GM23338 (cell line): ENCODE data around the gene ZNF516.

Experiments
- CREB1 ChIP-seq: fragments of 250-450 bp; sonication (Bioruptor Pico); IDR thresholded peaks from 2 replicates; pipeline ENCODE4 v1.5.0; 2020; ENCODE audit warnings: low read depth, mild to moderate bottlenecking, moderate library complexity
- CTCF ChIP-seq, 2 experiments: fragments of 200-600 bp in 1 of 2; sonication (generic) in 1 of 2; conservative IDR thresholded peaks; 2 replicates each; pipeline versions ENCODE4 v1.5.1 to v1.6.1; 2016 to 2017; ENCODE audit warnings: antibody characterized with exemption in 2 of 2, low read depth in 2 of 2, mild to moderate bottlenecking in 2 of 2, moderate library complexity in 1 of 2
- ETS1 ChIP-seq: IDR thresholded peaks from 2 replicates; pipeline ENCODE4 v1.6.1; 2016; ENCODE audit warnings: antibody characterized with exemption
- EZH2 ChIP-seq: fragments of 200-600 bp; sonication (generic); IDR thresholded peaks from one replicate; pipeline ENCODE4 v1.8.0; 2017; ENCODE audit warnings: antibody characterized with exemption, mild to moderate bottlenecking, low read depth; ENCODE audit not compliant: unreplicated experiment
- EZH2phosphoT487 ChIP-seq: fragments of 200-600 bp; sonication (generic); IDR thresholded peaks from one replicate; pipeline ENCODE4 v1.8.1; 2018; ENCODE audit warnings: antibody characterized with exemption; ENCODE audit not compliant: unreplicated experiment
- JUNB ChIP-seq: IDR thresholded peaks from one replicate; pipeline ENCODE4 v1.6.1; 2016; ENCODE audit warnings: antibody characterized with exemption; ENCODE audit not compliant: unreplicated experiment
- POLR2AphosphoS5 ChIP-seq: IDR thresholded peaks from 2 replicates; pipeline ENCODE4 v1.6.1; 2016; ENCODE audit warnings: antibody characterized with exemption, low read depth
- REST ChIP-seq: IDR thresholded peaks from one replicate; pipeline ENCODE4 v1.6.1; 2018; ENCODE audit warnings: antibody characterized with exemption; ENCODE audit not compliant: unreplicated experiment
- ZNF331 ChIP-seq: fragments of 250-450 bp; sonication (Bioruptor Pico); IDR thresholded peaks from 2 replicates; pipeline ENCODE4 v1.5.0; 2020; ENCODE audit warnings: low read depth, mild to moderate bottlenecking, moderate library complexity

- no peak for TF ChIP-seq CTCF (conservative IDR thresholded peaks at IDR 0.05; ENCODE audit: low read depth in 2 of 2)
- TF ChIP-seq EZH2, result no peak
- no peak for TF ChIP-seq ETS1
- no peak for TF ChIP-seq EZH2phosphoT487
- TF ChIP-seq REST, result no peak
- no peak for TF ChIP-seq CREB1 (CRISPR knock-in tag)
- no peak for TF ChIP-seq JUNB
- no peak for TF ChIP-seq POLR2AphosphoS5
- TF ChIP-seq ZNF331 (CRISPR knock-in tag), result no peak
Observed at GRCh38 chr18:76506395-76506794, 11.4 kb upstream of the ZNF516 start.
